ENCODE results near the gene CXCR4. TPM values are rescaled to one million over a fixed set of nuclear protein-coding genes. Genes with fewer than 3 reads are reported as not detected.

The CXCR4 gene
- total RNA-seq, 1 experiment from 2014 or later, result 1.1 TPM

- Histone ChIP-seq H3K36me3 (ENCODE audit: low read depth) (no peaks in the 10 kb centered on the region), H4K20me1 (ENCODE audit: insufficient read depth) (no peaks in the 10 kb centered on the region), H3K27ac (no peak overlapping the region), H3K9me2 (ENCODE audit: insufficient read depth) (no peaks in the 10 kb centered on the region), H3K4me1 (replicated peaks; ENCODE audit: insufficient read depth) (peaks cover 55% of the 10 kb centered on the region), H3K4me3 (no peak overlapping the region), H2AFZ (no peak overlapping the region), H3K4me2 (no peak overlapping the region), H3K9me3 (ENCODE audit: insufficient read depth, low read depth) (no peaks in the 10 kb centered on the region), H3K27me3 (ENCODE audit: insufficient read depth, low read depth) (no peaks in the 10 kb centered on the region), H3K79me2 (ENCODE audit: low read depth) (no peaks in the 10 kb centered on the region), H3F3A (ENCODE audit: insufficient read depth, low read depth) (peaks cover 37% of the 10 kb centered on the region)
- CTCF ChIA-PET, result no interaction called here
- BruUV-seq (replicated peaks), result no TSS peak
- TF ChIP-seq EZH2 (IDR thresholded peaks at IDR 0.05; ENCODE audit: low read depth), result no peak
- no peak for DNase-seq
- intact Hi-C loops (cut with micrococcal nuclease; ENCODE audit: unreplicated experiment), result no loop called here
- POLR2A ChIA-PET (ENCODE audit: unreplicated experiment), result no interaction called here
Observed at GRCh38 chr2:136134126-136134525, 16.2 kb upstream of the CXCR4 start.

- no peak for DNase-seq
- peaks cover 57% of the 10 kb centered on the region for H3K4me1 ChIP-seq (replicated peaks; ENCODE audit: insufficient read depth)
- peaks cover 39% of the 10 kb centered on the region for H3F3A ChIP-seq (ENCODE audit: insufficient read depth, low read depth)
- CTCF ChIA-PET, result no interaction called here
- BruUV-seq (replicated peaks), result no TSS peak
- TF ChIP-seq CTCF (conservative IDR thresholded peaks at IDR 0.05), result no peak
- no peak for TF ChIP-seq EZH2 (IDR thresholded peaks at IDR 0.05; ENCODE audit: low read depth)
- no peak overlapping the region for H3K4me3 ChIP-seq
- no peak overlapping the region for H3K27ac ChIP-seq
- H3K9me2 ChIP-seq (ENCODE audit: insufficient read depth), result no peaks in the 10 kb centered on the region
- POLR2A ChIA-PET (ENCODE audit: unreplicated experiment), result no interaction called here
- intact Hi-C loops (cut with micrococcal nuclease; ENCODE audit: unreplicated experiment), result no loop called here
- no peak overlapping the region for H2AFZ ChIP-seq
- no peak overlapping the region for H3K4me2 ChIP-seq
- no peaks in the 10 kb centered on the region for H3K79me2 ChIP-seq (ENCODE audit: low read depth)
- no peaks in the 10 kb centered on the region for H3K36me3 ChIP-seq (ENCODE audit: low read depth)
- H3K9me3 ChIP-seq (ENCODE audit: insufficient read depth, low read depth), result no peaks in the 10 kb centered on the region
- no peaks in the 10 kb centered on the region for H4K20me1 ChIP-seq (ENCODE audit: insufficient read depth)
- no peaks in the 10 kb centered on the region for H3K27me3 ChIP-seq (ENCODE audit: insufficient read depth, low read depth)
Observed at GRCh38 chr2:136133586-136133985, 15.6 kb upstream of the CXCR4 start.

DNA sequence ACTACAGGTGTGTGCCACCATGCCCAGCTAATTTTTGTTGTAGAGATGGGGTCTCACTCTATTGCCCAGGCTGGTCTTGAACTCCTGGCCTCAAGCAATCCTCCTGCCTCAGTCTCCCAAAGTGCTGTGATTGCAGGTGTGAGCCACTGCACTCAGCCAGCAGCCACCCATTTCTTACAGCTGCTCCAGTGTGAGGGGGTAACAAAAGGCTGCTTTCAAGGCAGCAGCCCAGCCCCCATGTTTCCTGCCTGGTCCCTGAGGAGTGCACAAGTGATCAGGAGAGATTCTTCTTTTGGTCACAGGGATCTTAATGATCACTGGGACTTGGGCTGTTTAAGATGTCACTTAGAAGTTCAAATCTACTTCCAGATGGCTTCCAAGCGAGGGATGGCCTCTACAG is 15.2 kb upstream of the CXCR4 start:
- Histone ChIP-seq H3K4me3 (no peak overlapping the region), H3K4me1 (replicated peaks; ENCODE audit: insufficient read depth) (peaks cover 57% of the 10 kb centered on the region), H3K9me3 (ENCODE audit: insufficient read depth, low read depth) (no peaks in the 10 kb centered on the region), H4K20me1 (ENCODE audit: insufficient read depth) (no peaks in the 10 kb centered on the region), H3K27me3 (ENCODE audit: insufficient read depth, low read depth) (no peaks in the 10 kb centered on the region), H3K4me2 (no peak overlapping the region), H3K36me3 (ENCODE audit: low read depth) (no peaks in the 10 kb centered on the region), H3K79me2 (ENCODE audit: low read depth) (no peaks in the 10 kb centered on the region), H3K9me2 (ENCODE audit: insufficient read depth) (no peaks in the 10 kb centered on the region), H3K27ac (no peak overlapping the region), H2AFZ (no peak overlapping the region), H3F3A (ENCODE audit: insufficient read depth, low read depth) (peaks cover 36% of the 10 kb centered on the region)
- DNase-seq, result no peak
- BruUV-seq (replicated peaks), result no TSS peak
- POLR2A ChIA-PET (ENCODE audit: unreplicated experiment), result no interaction called here
- CTCF ChIA-PET, result no interaction called here
- no peak for TF ChIP-seq CTCF (conservative IDR thresholded peaks at IDR 0.05)
- TF ChIP-seq EZH2 (IDR thresholded peaks at IDR 0.05; ENCODE audit: low read depth), result no peak
- intact Hi-C loops (cut with micrococcal nuclease; ENCODE audit: unreplicated experiment), result no loop called here

- Histone ChIP-seq H3K36me3 (ENCODE audit: low read depth) (no peaks in the 10 kb centered on the region), H3K4me1 (replicated peaks; ENCODE audit: insufficient read depth) (peaks cover 55% of the 10 kb centered on the region), H4K20me1 (ENCODE audit: insufficient read depth) (no peaks in the 10 kb centered on the region), H3K27ac (no peak overlapping the region), H3K4me2 (no peak overlapping the region), H3K9me2 (ENCODE audit: insufficient read depth) (no peaks in the 10 kb centered on the region), H3K9me3 (ENCODE audit: insufficient read depth, low read depth) (no peaks in the 10 kb centered on the region), H2AFZ (no peak overlapping the region), H3K27me3 (ENCODE audit: insufficient read depth, low read depth) (no peaks in the 10 kb centered on the region), H3K79me2 (ENCODE audit: low read depth) (no peaks in the 10 kb centered on the region), H3K4me3 (no peak overlapping the region), H3F3A (ENCODE audit: insufficient read depth, low read depth) (peaks cover 32% of the 10 kb centered on the region)
- no peak for DNase-seq
- ChIA-PET CTCF (no interaction called here), POLR2A (ENCODE audit: unreplicated experiment) (no interaction called here)
- intact Hi-C loops (cut with micrococcal nuclease; ENCODE audit: unreplicated experiment), result no loop called here
- no peak for TF ChIP-seq EZH2 (IDR thresholded peaks at IDR 0.05; ENCODE audit: low read depth)
- no peak for TF ChIP-seq CTCF (conservative IDR thresholded peaks at IDR 0.05)
- BruUV-seq (replicated peaks), result no TSS peak
Observed at GRCh38 chr2:136132825-136133155, 14.8 kb upstream of the CXCR4 start.

Measured in PC-9 (cell line).